ENCODE measurements around the gene DPM2.
A peak's percentile ranks its signal among the peaks of the same experiment; 100 is the strongest.

DPM2 gene

GRCh38 chr9:127959398-127959797 is 21.7 kb upstream of the DPM2 start:
- Mint-ChIP-seq H3K4me3 (peak overlapping the region; percentile 21), H3K4me1 (peaks cover 86% of the 10 kb centered on the region), H3K27ac (ENCODE audit: low read depth) (peak overlapping the region; percentile 85), H3K9me3 (no peaks in the 10 kb centered on the region), H3K36me3 (ENCODE audit: insufficient read depth) (peaks cover 26% of the 10 kb centered on the region), H3K27me3 (no peaks in the 10 kb centered on the region)
- DNase-seq (ENCODE audit: low spot score in 2 of 2) (no peak), ATAC-seq (replicated peaks; ENCODE audit: extremely low read depth, poor library complexity, severe bottlenecking) (no peak)

GRCh38 chr9:127958728-127959127 is 21.1 kb upstream of the DPM2 start:
- H3K27ac Mint-ChIP-seq (ENCODE audit: low read depth): peak overlapping the region; percentile 10
- peaks cover 86% of the 10 kb centered on the region for H3K4me1 Mint-ChIP-seq
- DNase-seq (ENCODE audit: low spot score in 2 of 2) (no peak), ATAC-seq (replicated peaks; ENCODE audit: extremely low read depth, poor library complexity, severe bottlenecking) (no peak)
- H3K9me3 Mint-ChIP-seq: no peaks in the 10 kb centered on the region
- peaks cover 26% of the 10 kb centered on the region for H3K36me3 Mint-ChIP-seq (ENCODE audit: insufficient read depth)
- H3K27me3 Mint-ChIP-seq: no peaks in the 10 kb centered on the region
- H3K4me3 Mint-ChIP-seq: peak overlapping the region; percentile 21

- Mint-ChIP-seq H3K9me3 (no peaks in the 10 kb centered on the region), H3K27ac (ENCODE audit: low read depth) (peak overlapping the region; percentile 81), H3K4me1 (peaks cover 69% of the 10 kb centered on the region), H3K27me3 (no peaks in the 10 kb centered on the region), H3K36me3 (ENCODE audit: insufficient read depth) (peaks cover 27% of the 10 kb centered on the region), H3K4me3 (peak overlapping the region; percentile 55)
- DNase-seq (ENCODE audit: low spot score in 2 of 2) (peak; percentile 41 to 61), ATAC-seq (replicated peaks; ENCODE audit: extremely low read depth, poor library complexity, severe bottlenecking) (peak; percentile 94)
Measured at GRCh38 chr9:127955294-127956015, 17.8 kb upstream of the DPM2 start.

- peaks cover 68% of the 10 kb centered on the region for H3K4me1 Mint-ChIP-seq
- H3K9me3 Mint-ChIP-seq: no peaks in the 10 kb centered on the region
- ATAC-seq (replicated peaks; ENCODE audit: extremely low read depth, poor library complexity, severe bottlenecking) (no peak), DNase-seq (ENCODE audit: low spot score in 2 of 2) (no peak)
- peak overlapping the region; percentile 81 for H3K27ac Mint-ChIP-seq (ENCODE audit: low read depth)
- H3K36me3 Mint-ChIP-seq (ENCODE audit: insufficient read depth): peaks cover 27% of the 10 kb centered on the region
- peak overlapping the region; percentile 55 for H3K4me3 Mint-ChIP-seq
- no peaks in the 10 kb centered on the region for H3K27me3 Mint-ChIP-seq
Measured at GRCh38 chr9:127954831-127955293, 17.2 kb upstream of the DPM2 start.

GRCh38 chr9:127953768-127954505 is 16.3 kb upstream of the DPM2 start:
- Mint-ChIP-seq H3K4me3 (peak overlapping the region; percentile 18), H3K36me3 (ENCODE audit: insufficient read depth) (peaks cover 26% of the 10 kb centered on the region), H3K9me3 (no peaks in the 10 kb centered on the region), H3K4me1 (peaks cover 59% of the 10 kb centered on the region), H3K27ac (ENCODE audit: low read depth) (peak overlapping the region; percentile 81), H3K27me3 (no peaks in the 10 kb centered on the region)
- DNase-seq (ENCODE audit: low spot score in 2 of 2) (no peak), ATAC-seq (replicated peaks; ENCODE audit: extremely low read depth, poor library complexity, severe bottlenecking) (peak; percentile 7)

- no peak for DNase-seq (ENCODE audit: low spot score in 2 of 2)
- no peaks in the 10 kb centered on the region for H3K9me3 Mint-ChIP-seq
- peak overlapping the region; percentile 19 for H3K27ac Mint-ChIP-seq (ENCODE audit: low read depth)
- H3K4me1 Mint-ChIP-seq: peaks cover 59% of the 10 kb centered on the region
- no peak overlapping the region for H3K4me3 Mint-ChIP-seq
- no peak for ATAC-seq (replicated peaks; ENCODE audit: extremely low read depth, poor library complexity, severe bottlenecking)
- H3K27me3 Mint-ChIP-seq: no peaks in the 10 kb centered on the region
- H3K36me3 Mint-ChIP-seq (ENCODE audit: insufficient read depth): peaks cover 32% of the 10 kb centered on the region
Measured at GRCh38 chr9:127953154-127953553, 15.5 kb upstream of the DPM2 start.

GRCh38 chr9:127950513-127951289 is 13.0 kb upstream of the DPM2 start:
- Mint-ChIP-seq H3K27ac (ENCODE audit: low read depth) (peak overlapping the region; percentile 81), H3K4me1 (peaks cover 43% of the 10 kb centered on the region), H3K27me3 (no peaks in the 10 kb centered on the region), H3K36me3 (ENCODE audit: insufficient read depth) (peaks cover 41% of the 10 kb centered on the region), H3K4me3 (peak overlapping the region; percentile 7), H3K9me3 (no peaks in the 10 kb centered on the region)
- DNase-seq (ENCODE audit: low spot score in 2 of 2) (no peak), ATAC-seq (replicated peaks; ENCODE audit: extremely low read depth, poor library complexity, severe bottlenecking) (no peak)

- ATAC-seq (replicated peaks; ENCODE audit: extremely low read depth, poor library complexity, severe bottlenecking): no peak
- Mint-ChIP-seq H3K4me3 (no peak overlapping the region), H3K27me3 (no peaks in the 10 kb centered on the region), H3K9me3 (no peaks in the 10 kb centered on the region), H3K4me1 (peaks cover 35% of the 10 kb centered on the region), H3K27ac (ENCODE audit: low read depth) (peak overlapping the region; percentile 81), H3K36me3 (ENCODE audit: insufficient read depth) (peaks cover 39% of the 10 kb centered on the region)
- DNase-seq (ENCODE audit: low spot score in 2 of 2): no peak
Measured at GRCh38 chr9:127949827-127950512, 12.3 kb upstream of the DPM2 start.

GRCh38 chr9:127947841-127948710 is 10.4 kb upstream of the DPM2 start:
- Mint-ChIP-seq H3K9me3 (no peaks in the 10 kb centered on the region), H3K27ac (ENCODE audit: low read depth) (peak overlapping the region; percentile 71), H3K4me1 (peaks cover 32% of the 10 kb centered on the region)

GRCh38 chr9:127946728-127947127 is 9.1 kb upstream of the DPM2 start:
- no peak for ATAC-seq (replicated peaks; ENCODE audit: extremely low read depth, poor library complexity, severe bottlenecking)
- Mint-ChIP-seq H3K4me3 (no peak overlapping the region), H3K27me3 (no peaks in the 10 kb centered on the region), H3K36me3 (ENCODE audit: insufficient read depth) (peaks cover 46% of the 10 kb centered on the region), H3K27ac (ENCODE audit: low read depth) (no peak overlapping the region), H3K4me1 (peaks cover 37% of the 10 kb centered on the region), H3K9me3 (no peaks in the 10 kb centered on the region)
- DNase-seq (ENCODE audit: low spot score in 2 of 2): no peak

More at GRCh38 chr9:127947841-127948710, 10.4 kb upstream of the DPM2 start:
- Mint-ChIP-seq H3K27me3 (no peaks in the 10 kb centered on the region), H3K4me3 (peak overlapping the region; percentile 29), H3K36me3 (ENCODE audit: insufficient read depth) (peaks cover 40% of the 10 kb centered on the region)
- ATAC-seq (replicated peaks; ENCODE audit: extremely low read depth, poor library complexity, severe bottlenecking): no peak
- DNase-seq (ENCODE audit: low spot score in 2 of 2): no peak

- H3K4me1 Mint-ChIP-seq: peaks cover 35% of the 10 kb centered on the region
- DNase-seq (ENCODE audit: low spot score in 2 of 2): no peak
- no peak overlapping the region for H3K4me3 Mint-ChIP-seq
- H3K27ac Mint-ChIP-seq (ENCODE audit: low read depth): no peak overlapping the region
- ATAC-seq (replicated peaks; ENCODE audit: extremely low read depth, poor library complexity, severe bottlenecking): no peak
- H3K27me3 Mint-ChIP-seq: no peaks in the 10 kb centered on the region
- H3K9me3 Mint-ChIP-seq: no peaks in the 10 kb centered on the region
- H3K36me3 Mint-ChIP-seq (ENCODE audit: insufficient read depth): peaks cover 44% of the 10 kb centered on the region
Measured at GRCh38 chr9:127945942-127946341, 8.3 kb upstream of the DPM2 start.
